AG04450 (cell line): ENCODE data around the gene WDR90. TPM values are rescaled to one million over a fixed set of nuclear protein-coding genes. Genes with fewer than 3 reads are reported as not detected.
A peak's percentile ranks its signal among the peaks of the same experiment; 100 is the strongest.

Experiments
- CTCF ChIA-PET: fragments of 300-600, 350-600 bp; formaldehyde crosslinking; extraction: SDS; loops from one replicate; lab custom pipeline; 2022; ENCODE audit warnings: antibody characterized with exemption, inconsistent platforms; lab: Charles Lee
- POLR2A ChIA-PET: fragments of 350-600 bp; formaldehyde crosslinking; extraction: SDS; loops from one replicate; lab custom pipeline; 2021; ENCODE audit warnings: antibody characterized with exemption, inconsistent platforms; lab: Yijun Ruan, JAX
- DNase-seq: peaks from one replicate; pipeline ENCODE4 v3.0.0-alpha.2; 2011; ENCODE audit warnings: low read depth, low spot score
- H3K27ac ChIP-seq: one replicate; pipeline ENCODE4 v1.5.1; 2012; ENCODE audit warnings: low read depth, low read length, control low read depth
- H3K27me3 ChIP-seq: one replicate; pipeline ENCODE4 v1.6.0; 2012; ENCODE audit warnings: low read length; ENCODE audit not compliant: control insufficient read depth, insufficient read depth
- H3K4me3 ChIP-seq: 2 replicates; pipeline ENCODE4 v1.5.1; 2011; ENCODE audit warnings: mild to moderate bottlenecking, low read depth, low read length, control low read depth
- H3K9me3 ChIP-seq: 2 replicates; pipeline ENCODE4 v1.5.1; 2012; ENCODE audit warnings: low read length; ENCODE audit not compliant: control insufficient read depth, insufficient read depth
- polyA plus RNA-seq: library from polyadenylated mRNA; depleted of rRNA; stranded (reverse); fragments of >200 nt; gene quantifications from 2 replicates; pipeline ENCODE4 v1.2.3, GENCODE V29; 2011
- TF ChIP-seq, protein P1 (sequence below): IDR thresholded peaks from 2 replicates; pipeline ENCODE4 v1.5.1; 2011; ENCODE audit warnings: low read depth, low read length, control low read depth, inconsistent platforms

Gene WDR90
- polyA plus RNA-seq, 1 experiment: 2.1 TPM

GRCh38 chr16:678209-678857, 29.2 kb downstream of the WDR90 start:
- POLR2A ChIA-PET: interaction anchor here (0.9 kb wide), 1 partner anchor 10 kb away, joined by 4 read pairs; no protein-coding TSS in a partner anchor
- no peak overlapping the region for H3K4me3 ChIP-seq
- CTCF ChIA-PET: no interaction called here
- H3K27ac ChIP-seq: no peak overlapping the region
- TF ChIP-seq, protein P1, sequence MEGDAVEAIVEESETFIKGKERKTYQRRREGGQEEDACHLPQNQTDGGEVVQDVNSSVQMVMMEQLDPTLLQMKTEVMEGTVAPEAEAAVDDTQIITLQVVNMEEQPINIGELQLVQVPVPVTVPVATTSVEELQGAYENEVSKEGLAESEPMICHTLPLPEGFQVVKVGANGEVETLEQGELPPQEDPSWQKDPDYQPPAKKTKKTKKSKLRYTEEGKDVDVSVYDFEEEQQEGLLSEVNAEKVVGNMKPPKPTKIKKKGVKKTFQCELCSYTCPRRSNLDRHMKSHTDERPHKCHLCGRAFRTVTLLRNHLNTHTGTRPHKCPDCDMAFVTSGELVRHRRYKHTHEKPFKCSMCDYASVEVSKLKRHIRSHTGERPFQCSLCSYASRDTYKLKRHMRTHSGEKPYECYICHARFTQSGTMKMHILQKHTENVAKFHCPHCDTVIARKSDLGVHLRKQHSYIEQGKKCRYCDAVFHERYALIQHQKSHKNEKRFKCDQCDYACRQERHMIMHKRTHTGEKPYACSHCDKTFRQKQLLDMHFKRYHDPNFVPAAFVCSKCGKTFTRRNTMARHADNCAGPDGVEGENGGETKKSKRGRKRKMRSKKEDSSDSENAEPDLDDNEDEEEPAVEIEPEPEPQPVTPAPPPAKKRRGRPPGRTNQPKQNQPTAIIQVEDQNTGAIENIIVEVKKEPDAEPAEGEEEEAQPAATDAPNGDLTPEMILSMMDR: no peak
- H3K27me3 ChIP-seq: no peaks in the 10 kb centered on the region
- peaks cover 7% of the 10 kb centered on the region; the same call in 1 of the 2 replicates for H3K9me3 ChIP-seq
- DNase-seq: no peak

DNA sequence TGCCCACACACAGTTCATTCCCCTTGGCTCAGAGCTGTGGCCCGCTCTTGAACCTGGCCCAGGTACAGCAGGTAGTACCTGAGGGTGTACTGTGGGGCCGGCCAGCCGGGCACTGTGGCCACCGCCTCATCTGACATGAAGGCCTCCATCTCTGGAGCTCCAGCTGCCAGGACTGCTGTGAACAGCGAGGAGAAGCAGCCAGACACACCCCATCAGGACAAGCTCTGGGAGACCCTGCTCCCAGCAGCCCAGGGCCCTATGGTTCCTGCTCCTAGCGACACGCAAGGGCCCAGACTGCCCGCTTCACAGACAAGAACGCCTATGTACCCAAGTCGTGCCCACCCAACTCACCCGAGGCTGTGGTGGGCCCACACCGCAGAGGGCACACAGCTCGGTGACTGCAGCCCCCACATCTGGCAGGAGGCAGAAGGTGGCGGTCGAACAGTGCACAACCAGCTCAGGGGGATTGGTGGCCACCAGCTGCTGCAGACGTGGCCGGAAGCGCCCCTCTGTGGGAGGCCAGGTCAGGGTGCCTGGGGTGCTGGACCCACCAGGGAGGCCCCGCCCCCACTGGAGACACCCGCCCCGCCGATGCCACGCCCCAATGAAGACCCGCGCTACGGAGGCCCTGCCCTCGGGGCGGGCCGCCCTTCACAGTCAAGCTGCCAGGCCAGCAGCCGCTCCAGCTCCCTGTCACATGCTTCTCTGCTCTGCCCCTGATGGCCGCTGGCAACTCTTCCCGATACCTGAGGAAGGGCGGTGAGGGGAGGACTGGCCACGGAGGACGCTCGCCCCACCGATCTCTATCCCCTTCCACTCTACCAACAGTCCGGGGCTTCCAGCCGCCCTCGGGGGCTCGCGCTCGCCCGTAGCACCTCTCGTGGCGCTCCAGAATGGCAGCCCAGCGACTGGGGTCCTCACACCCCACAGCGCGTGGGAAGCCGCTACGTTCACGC, 30.0 kb downstream of the WDR90 start:
- no peak for DNase-seq
- TF ChIP-seq, protein P1: no peak
- peak overlapping the region; percentile 64 for H3K4me3 ChIP-seq
- peak overlapping the region; percentile 61 for H3K27ac ChIP-seq
- CTCF ChIA-PET: no interaction called here
- POLR2A ChIA-PET: interaction anchor here (0.6 to 0.9 kb wide), 3 partner anchors 10 to 27 kb away, joined by 3 to 4 read pairs (median 3); no protein-coding TSS in a partner anchor
- peaks cover 7% of the 10 kb centered on the region; the same call in 1 of the 2 replicates for H3K9me3 ChIP-seq
- no peaks in the 10 kb centered on the region for H3K27me3 ChIP-seq

DNA sequence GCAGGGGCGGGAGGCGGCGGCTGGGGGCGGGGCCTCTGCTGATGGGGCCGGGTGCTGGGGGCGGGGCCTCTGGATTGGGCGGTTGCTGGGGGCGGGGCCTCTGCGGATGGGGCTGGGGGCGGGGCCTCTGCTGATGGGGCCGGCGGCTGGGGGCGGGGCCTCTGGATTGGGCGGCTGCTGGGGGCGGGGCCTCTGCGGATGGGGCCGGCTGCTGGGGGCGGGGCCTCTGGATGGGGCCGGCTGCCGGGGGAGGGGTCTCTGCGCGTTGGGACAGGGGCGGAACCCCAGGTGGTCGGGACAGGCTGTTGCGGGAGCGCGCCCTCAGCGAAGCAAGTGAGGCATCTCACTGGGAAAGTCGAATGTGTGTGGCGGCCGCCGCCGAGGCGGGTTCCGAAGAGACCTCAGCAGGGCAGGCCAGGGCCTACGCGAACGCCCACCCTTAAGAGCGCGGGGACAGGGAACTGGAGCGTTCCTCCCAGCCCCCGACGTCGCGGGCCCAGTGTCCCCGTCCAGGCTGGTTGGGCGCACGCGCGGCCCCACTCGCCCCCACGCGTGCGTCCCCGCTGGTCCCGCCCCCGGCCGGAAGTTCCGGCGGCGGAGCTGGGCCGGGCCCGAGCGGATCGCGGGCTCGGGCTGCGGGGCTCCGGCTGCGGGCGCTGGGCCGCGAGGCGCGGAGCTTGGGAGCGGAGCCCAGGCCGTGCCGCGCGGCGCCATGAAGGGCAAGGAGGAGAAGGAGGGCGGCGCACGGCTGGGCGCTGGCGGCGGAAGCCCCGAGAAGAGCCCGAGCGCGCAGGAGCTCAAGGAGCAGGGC, 30.9 kb downstream of the WDR90 start, which contains the start of gene STUB1:
Gene STUB1, plus strand, starts transcription at position 597 of the 811 bp plus-strand sequence. Its CDS starts 116 bp downstream, at position 713.
- ChIA-PET POLR2A (interaction anchor here (0.8 to 1.6 kb wide), 3 partner anchors 10 to 13 kb away, joined by 4 to 10 read pairs (median 4); partner anchors contain the start of gene WDR24), CTCF (no interaction called here)
- peaks cover 10% of the 10 kb centered on the region; the same call in 1 of the 2 replicates for H3K9me3 ChIP-seq
- TF ChIP-seq, protein P1: no peak
- no peaks in the 10 kb centered on the region for H3K27me3 ChIP-seq
- H3K4me3 ChIP-seq: peak within 1 kb of the TSS; percentile 73
- peak; percentile 54 for DNase-seq
- H3K27ac ChIP-seq: peak within 1 kb of the TSS; percentile 82

- no peak for DNase-seq
- TF ChIP-seq, protein P1: no peak
- Histone ChIP-seq H3K9me3 (peaks cover 15% of the 10 kb centered on the region; the same call in 1 of the 2 replicates), H3K4me3 (peak overlapping the region; percentile 73), H3K27me3 (no peaks in the 10 kb centered on the region), H3K27ac (peak overlapping the region; percentile 31)
- ChIA-PET CTCF (no interaction called here), POLR2A (interaction anchor here (0.8 to 1.6 kb wide), 3 partner anchors 9 to 14 kb away, joined by 4 to 10 read pairs (median 4); partner anchors contain the start of gene WDR24)
Measured at GRCh38 chr16:680625-680945, 31.4 kb downstream of the WDR90 start.
